H1 (cell line): ENCODE measurements around the gene ETV1. TPM values are rescaled to one million over a fixed set of nuclear protein-coding genes. Genes with fewer than 3 reads are reported as not detected.

Experiments used
- CTCF ChIA-PET: fragments of 300-600 bp; sonication (Branson Sonifier 250); formaldehyde crosslinking; loops from one replicate; lab custom pipeline; 2021; ENCODE audit not compliant: partially characterized antibody; lab: Charles Lee
- POLR2A ChIA-PET: fragments of 300-600 bp; sonication (Branson Sonifier 250); formaldehyde crosslinking; loops from one replicate; lab custom pipeline; 2021; ENCODE audit warnings: inconsistent platforms; ENCODE audit not compliant: partially characterized antibody; lab: Charles Lee
- DNase-seq, 2 experiments: peaks; one replicate each; pipeline versions ENCODE4 v3.0.0 to v3.0.0-alpha.2; 2010 to 2022; ENCODE audit warnings: low spot score in 2 of 2, low read depth in 1 of 2, mixed read lengths in 1 of 2
- FAIRE-seq: peaks from 2 replicates; lab custom pipeline; 2011; peaks lifted over from hg19 to GRCh38; lab: Jason Lieb, UNC
- H2AFZ ChIP-seq: 2 replicates; pipeline ENCODE4 v1.8.1; 2012; ENCODE audit warnings: low read length, inconsistent platforms
- H2AK5ac ChIP-seq: 2 replicates; pipeline ENCODE4 v1.6.1; 2013; ENCODE audit warnings: low read depth, low read length
- H2BK120ac ChIP-seq: replicated peaks from 2 replicates; pipeline ENCODE3; 2013; ENCODE audit warnings: low read depth, low read length, inconsistent platforms
- H2BK12ac ChIP-seq: 2 replicates; pipeline ENCODE4 v1.6.1; 2013; ENCODE audit warnings: low read depth, low read length
- H2BK15ac ChIP-seq: 2 replicates; pipeline ENCODE4 v1.6.1; 2013; ENCODE audit warnings: low read length
- H2BK20ac ChIP-seq: 2 replicates; pipeline ENCODE4 v1.6.1; 2013; ENCODE audit warnings: low read length
- H2BK5ac ChIP-seq: 2 replicates; pipeline ENCODE4 v1.6.1; 2013; ENCODE audit warnings: low read depth, low read length
- H3K14ac ChIP-seq: 2 replicates; pipeline ENCODE4 v1.6.1; 2013; ENCODE audit warnings: inconsistent platforms; ENCODE audit not compliant: insufficient read length
- H3K18ac ChIP-seq: 2 replicates; pipeline ENCODE4 v1.6.1; 2013; ENCODE audit warnings: low read length; ENCODE audit errors: extremely low read depth
- H3K23ac ChIP-seq: 2 replicates; pipeline ENCODE4 v1.6.1; 2013; ENCODE audit warnings: inconsistent platforms; ENCODE audit not compliant: insufficient read length
- H3K23me2 ChIP-seq: 2 replicates; pipeline ENCODE4 v1.6.1; 2013; ENCODE audit warnings: low read depth, low read length
- H3K27ac ChIP-seq: 2 replicates; pipeline ENCODE4 v1.6.1; 2011; ENCODE audit warnings: low read depth, low read length, inconsistent platforms
- H3K27me3 ChIP-seq, 4 experiments: replicated peaks in 1 of 4; 1 replicate in 1 of 4; 2 replicates in 3 of 4; pipeline versions ENCODE4 v1.6.1 to v1.8.1; 2011 to 2013; ENCODE audit warnings: low read length in 3 of 4, mild to moderate bottlenecking in 3 of 4, inconsistent platforms in 2 of 4, mixed read lengths in 2 of 4, moderate library complexity in 1 of 4; ENCODE audit not compliant: control insufficient read depth in 3 of 4, insufficient read depth in 3 of 4; ENCODE audit errors: extremely low read depth in 1 of 4
- H3K36me3 ChIP-seq, 4 experiments: 2 replicates each; pipeline versions ENCODE4 v1.6.1 to v1.8.1; 2011 to 2013; ENCODE audit warnings: mild to moderate bottlenecking in 4 of 4, low read length in 3 of 4, moderate library complexity in 2 of 4, control low read depth in 1 of 4, inconsistent platforms in 1 of 4; ENCODE audit not compliant: insufficient read depth in 4 of 4, control insufficient read depth in 2 of 4
- H3K4ac ChIP-seq: replicated peaks from 2 replicates; pipeline ENCODE3; 2013; ENCODE audit warnings: low read length, low read depth, mixed read lengths, inconsistent platforms; ENCODE audit not compliant: insufficient read length
- H3K4me1 ChIP-seq, 4 experiments: replicated peaks in 1 of 4; 1 replicate in 1 of 4; 2 replicates in 3 of 4; pipeline versions ENCODE4 v1.6.1 to v1.8.1; 2011 to 2013; ENCODE audit warnings: low read length in 3 of 4, inconsistent platforms in 2 of 4, mixed read lengths in 1 of 4; ENCODE audit not compliant: insufficient read depth in 4 of 4, control insufficient read depth in 3 of 4
- H3K4me2 ChIP-seq, 2 experiments: 2 replicates each; pipeline versions ENCODE4 v1.6.1 to v1.8.1; 2011 to 2013; ENCODE audit warnings: low read depth in 2 of 2, low read length in 2 of 2, control low read depth in 1 of 2, inconsistent platforms in 1 of 2, mild to moderate bottlenecking in 1 of 2; ENCODE audit not compliant: insufficient read depth in 1 of 2
- H3K4me3 ChIP-seq, 4 experiments: fragments of 200-600, 300-600 bp in 1 of 4; sonication (generic), shearing (Covaris generic), sonication (Bioruptor Twin) in 1 of 4; 2 replicates each; pipeline versions ENCODE4 v1.5.1 to v1.8.1; 2011 to 2016; ENCODE audit warnings: low read length in 4 of 4, low read depth in 3 of 4, control low read depth in 2 of 4, inconsistent platforms in 2 of 4, mild to moderate bottlenecking in 2 of 4, mixed read lengths in 1 of 4, moderate library complexity in 1 of 4; ENCODE audit not compliant: insufficient read depth in 2 of 4; ENCODE audit errors: extremely low read depth in 1 of 4
- H3K56ac ChIP-seq: replicated peaks from 2 replicates; pipeline ENCODE3; 2013; ENCODE audit warnings: low read depth, mild to moderate bottlenecking, mixed read lengths, low read length, inconsistent platforms; ENCODE audit not compliant: insufficient read length
- H3K79me1 ChIP-seq: 2 replicates; pipeline ENCODE4 v1.6.1; 2013; ENCODE audit warnings: low read depth, low read length, control low read depth
- H3K79me2 ChIP-seq, 2 experiments: 2 replicates each; pipeline versions ENCODE4 v1.6.1 to v1.8.1; 2012 to 2013; ENCODE audit warnings: low read length in 2 of 2, mild to moderate bottlenecking in 2 of 2, inconsistent platforms in 1 of 2; ENCODE audit not compliant: insufficient read depth in 2 of 2, control insufficient read depth in 1 of 2
- H3K9ac ChIP-seq, 4 experiments: replicated peaks in 1 of 4; 1 replicate in 1 of 4; 2 replicates in 3 of 4; pipeline versions ENCODE4 v1.6.1 to v1.8.1; 2011 to 2013; ENCODE audit warnings: low read depth in 3 of 4, low read length in 3 of 4, control low read depth in 2 of 4, mild to moderate bottlenecking in 2 of 4, moderate library complexity in 2 of 4, inconsistent platforms in 1 of 4; ENCODE audit errors: extremely low read depth in 1 of 4
- H3K9me3 ChIP-seq, 2 experiments: 2 replicates each; pipeline versions ENCODE4 v1.6.1 to v1.8.1; 2012 to 2013; ENCODE audit warnings: mild to moderate bottlenecking in 2 of 2, moderate library complexity in 2 of 2, control low read depth in 1 of 2, inconsistent platforms in 1 of 2, low read depth in 1 of 2, low read length in 1 of 2, mixed read lengths in 1 of 2; ENCODE audit not compliant: insufficient read depth in 2 of 2
- H4K20me1 ChIP-seq, 2 experiments: replicated peaks in 1 of 2; 2 replicates each; pipeline versions ENCODE3 to v1.8.1; 2011 to 2013; ENCODE audit warnings: inconsistent platforms in 2 of 2, low read length in 2 of 2, mild to moderate bottlenecking in 1 of 2; ENCODE audit not compliant: insufficient read depth in 2 of 2, control insufficient read depth in 1 of 2
- H4K5ac ChIP-seq: 2 replicates; pipeline ENCODE4 v1.6.1; 2013; ENCODE audit warnings: low read length, low read depth, mixed read lengths, inconsistent platforms; ENCODE audit not compliant: insufficient read length
- H4K8ac ChIP-seq: 2 replicates; pipeline ENCODE4 v1.8.0; 2013; ENCODE audit warnings: mild to moderate bottlenecking, moderate library complexity, low read length, inconsistent platforms; ENCODE audit not compliant: insufficient read depth; ENCODE audit errors: extremely low read depth
- H4K91ac ChIP-seq: replicated peaks from 2 replicates; pipeline ENCODE3; 2013; ENCODE audit warnings: low read length, mixed read lengths, inconsistent platforms; ENCODE audit not compliant: insufficient read length
- CREB1 ChIP-seq: IDR thresholded peaks from 2 replicates; pipeline ENCODE4 v1.6.1; 2012; ENCODE audit warnings: inconsistent platforms
- CTBP2 ChIP-seq: IDR thresholded peaks from 2 replicates; pipeline ENCODE4 v1.7.0; 2011; ENCODE audit warnings: borderline replicate concordance, mild to moderate bottlenecking, moderate library complexity, mixed read lengths, low read length; ENCODE audit not compliant: insufficient read depth, insufficient read length
- JUND ChIP-seq: IDR thresholded peaks from 2 replicates; pipeline ENCODE4 v1.6.1; 2011; ENCODE audit warnings: mild to moderate bottlenecking, improper control_type of control experiment, low read length
- KDM1A ChIP-seq: fragments of 200-600, 300-600 bp; sonication (generic); IDR thresholded peaks from 2 replicates; pipeline ENCODE4 v1.7.1; 2016; ENCODE audit warnings: mild to moderate bottlenecking, low read length, borderline replicate concordance
- SIN3A ChIP-seq, 2 experiments: IDR thresholded peaks in 1 of 2; conservative IDR thresholded peaks in 1 of 2; 2 replicates each; pipeline ENCODE4 v1.6.1; 2011 to 2012; ENCODE audit warnings: low read length in 2 of 2, improper control_type of control experiment in 1 of 2, low read depth in 1 of 2, mild to moderate bottlenecking in 1 of 2
- SRF ChIP-seq: IDR thresholded peaks from 2 replicates; pipeline ENCODE4 v1.6.1; 2011; ENCODE audit warnings: mild to moderate bottlenecking, low read depth, low read length, moderate library complexity
- TAF1 ChIP-seq: IDR thresholded peaks from 2 replicates; pipeline ENCODE4 v1.6.1; 2011; ENCODE audit warnings: mild to moderate bottlenecking, low read depth, low read length
- TCF12 ChIP-seq: IDR thresholded peaks from 2 replicates; pipeline ENCODE4 v1.6.1; 2011; ENCODE audit warnings: low read depth, mild to moderate bottlenecking, low read length
- YY1 ChIP-seq: IDR thresholded peaks from 2 replicates; pipeline ENCODE4 v1.6.1; 2011; ENCODE audit warnings: low read depth, mild to moderate bottlenecking, low read length
- WGBS, 2 experiments: shearing (Covaris generic) in 1 of 2; methylation state at CpG; one replicate each; pipeline versions ENCODE4 v1.1.6 to v1.1.7; 2013 to 2015; ENCODE audit warnings: low lambda C conversion rate in 2 of 2, mixed read lengths in 2 of 2, inconsistent platforms in 1 of 2, low coverage in 1 of 2, missing lambda C conversion rate in 1 of 2; ENCODE audit not compliant: insufficient replicate concordance in 2 of 2, insufficient coverage in 1 of 2, insufficient read length in 1 of 2; ENCODE audit errors: extremely low coverage in 1 of 2, missing lambda C conversion rate in 1 of 2; 5-methylcytosine and 5-hydroxymethylcytosine counted together
- polyA plus RNA-seq, 7 experiments: library from polyadenylated mRNA; depleted of rRNA in 3 of 7; stranded (reverse) in 5 of 7; unstranded in 2 of 7; fragments of >200 nt in 5 of 7; fragments of 200-250 nt in 2 of 7; gene quantifications; 1 replicate in 5 of 7; 2 replicates in 1 of 7; 4 replicates in 1 of 7; pipeline versions ENCODE4 v1.2.1 to v1.2.3, GENCODE V29; 2011 to 2013; ENCODE audit warnings: missing spikeins in 2 of 7, mixed read lengths in 2 of 7
- total RNA-seq: library from RNA; stranded (reverse); fragmentation: NEBNext Ultra II Directional; extraction: Animal tissue kit (Norgen Biotek cat#: 25700); gene quantifications from 2 replicates; pipeline ENCODE4 v1.2.1, GENCODE V29; 2021

Gene ETV1
- total and polyA plus RNA-seq, 2 of the 8 experiments (the other 6 are each of a cell fraction or from before 2014, with no cell fraction given) = 58.3 to 91.2 TPM

GRCh38 chr7:13998866-13999265 lies 9.4 kb upstream of the ETV1 start:
- TF ChIP-seq CTBP2 (no peak), SIN3A (conservative IDR thresholded peaks at IDR 0.05 in 1 of 2, IDR thresholded peaks at IDR 0.05 in 1 of 2; ENCODE audit: low read depth in 1 of 2, low read length in 2 of 2) (no peak), YY1 (no peak), TAF1 (no peak), TCF12 (no peak), SRF (no peak), CREB1 (no peak), JUND (no peak), KDM1A (no peak)
- TF ChIP-seq, all 59 proteins: peak for 0
- FAIRE-seq = no peak
- no peak overlapping the region for H3K14ac ChIP-seq

More at GRCh38 chr7:13998866-13999265, 9.4 kb upstream of the ETV1 start:
- Histone ChIP-seq H3K36me3 (no peaks in the 10 kb centered on the region), H3K79me2 (no peaks in the 10 kb centered on the region), H3K79me1 (no peaks in the 10 kb centered on the region), H2BK20ac (no peak overlapping the region), H3K56ac (no peak overlapping the region), H3K4me1 (peaks cover 0 to 4% (median 2%) of the 10 kb centered on the region in 4 experiments; a peak in 2 of 7 replicates), H3K27ac (no peak overlapping the region), H4K5ac (no peak overlapping the region), H2BK120ac (no peak overlapping the region), H2AK5ac (no peak overlapping the region), H4K20me1 (no peaks in the 10 kb centered on the region), H3K27me3 (no peaks in the 10 kb centered on the region), H2AFZ (no peak overlapping the region), H3K23ac (no peak overlapping the region), H2BK5ac (no peak overlapping the region), H3K18ac (no peak overlapping the region), H3K23me2 (no peaks in the 10 kb centered on the region), H3K4me3 (no peak overlapping the region), H2BK12ac (no peak overlapping the region), H3K4ac (no peak overlapping the region), H3K4me2 (no peak overlapping the region), H4K91ac (no peak overlapping the region), H2BK15ac (no peak overlapping the region), H3K9ac (no peak overlapping the region), H4K8ac (no peak overlapping the region), H3K9me3 (no peaks in the 10 kb centered on the region)
- CTCF ChIA-PET = interaction anchor here (0.6 to 2.1 kb wide), 2 partner anchors 9 to 346 kb away, joined by 3 to 11 read pairs; partner anchors contain the start of gene ETV1
- 96% methylated on average over 5 of the region's 5 CpGs; no CpG with 5 or more reads in 1 of the 2 experiments for WGBS, 2 experiments
- no peak for DNase-seq
- POLR2A ChIA-PET = interaction anchor here (0.8 to 1.7 kb wide), 3 partner anchors 9 to 18 kb away, joined by 3 to 7 read pairs (median 3); partner anchors contain the start of gene ETV1
